A549 (cell line): ENCODE measurements around the gene ANKRD34A. TPM values are rescaled to one million over a fixed set of nuclear protein-coding genes. Genes with fewer than 3 reads are reported as not detected.

ENCODE experiments used
- ATAC-seq, 2 experiments: fragments of 200-7000 bp in 1 of 2; fragments of >200 bp in 1 of 2; cut with Nextera tagmentation in 1 of 2; cut with Tn5 transposase in 1 of 2; 3 replicates each; pipeline versions ENCODE4 v1.8.0 to v1.9.1; 2018 to 2020; ENCODE audit warnings: mild to moderate bottlenecking in 1 of 2, moderate library complexity in 1 of 2
- CTCF ChIA-PET: fragments of 300-600 bp; sonication (Branson Sonifier 250); formaldehyde crosslinking; extraction: SDS; loops from one replicate; lab custom pipeline; 2021; ENCODE audit warnings: antibody characterized with exemption, inconsistent platforms; lab: Yijun Ruan, JAX
- POLR2A ChIA-PET: fragments of 350-600 bp; formaldehyde crosslinking; extraction: SDS; loops from one replicate; lab custom pipeline; 2021; ENCODE audit warnings: antibody characterized with exemption, inconsistent platforms; lab: Yijun Ruan, JAX
- DNase-seq, 2 experiments: peaks; one replicate each; pipeline versions ENCODE4 v3.0.0 to v3.0.0-alpha.2; 2011 to 2016; ENCODE audit warnings: low read depth in 1 of 2, low spot score in 1 of 2
- FAIRE-seq: peaks from 2 replicates; lab custom pipeline; 2011; peaks lifted over from hg19 to GRCh38; lab: Jason Lieb, UNC
- H3K27ac ChIP-seq, 2 experiments: fragments of >200 bp; sonication (Bioruptor Twin); formaldehyde crosslinking; 3 replicates each; pipeline ENCODE4 v1.5.1; 2016 to 2017
- H3K4me1 ChIP-seq: fragments of >200 bp; sonication (Bioruptor Twin); formaldehyde crosslinking; 3 replicates; pipeline ENCODE4 v1.6.1; 2016
- H3K4me2 ChIP-seq: fragments of >200 bp; sonication (Bioruptor Twin); formaldehyde crosslinking; 3 replicates; pipeline ENCODE4 v1.6.1; 2016
- H3K4me3 ChIP-seq: fragments of >200 bp; sonication (Bioruptor Twin); formaldehyde crosslinking; 3 replicates; pipeline ENCODE4 v1.5.1; 2016
- H3K9me3 ChIP-seq: fragments of >200 bp; sonication (Bioruptor Twin); formaldehyde crosslinking; 3 replicates; pipeline ENCODE4 v1.6.1; 2016
- ATOH8 ChIP-seq: fragments of 250-450 bp; sonication (Bioruptor Pico); IDR thresholded peaks from 2 replicates; pipeline ENCODE4 v1.5.0; 2020; ENCODE audit warnings: low read depth, mild to moderate bottlenecking, moderate library complexity
- BCL3 ChIP-seq: fragments of >200 bp; sonication (Bioruptor Twin); formaldehyde crosslinking; IDR thresholded peaks from 3 replicates; pipeline ENCODE4 v1.6.1; 2016
- CBX2 ChIP-seq: fragments of 200-600 bp; sonication (generic); IDR thresholded peaks from 2 replicates; pipeline ENCODE4 v1.6.1; 2016; ENCODE audit warnings: low read depth, mild to moderate bottlenecking, borderline replicate concordance
- CHD2 ChIP-seq: fragments of 150-350 bp; IDR thresholded peaks from 2 replicates; pipeline ENCODE4 v1.6.1; 2014; ENCODE audit warnings: low read length; ENCODE audit not compliant: partially characterized antibody
- CTCF ChIP-seq: fragments of >200 bp; sonication (Bioruptor Twin); formaldehyde crosslinking; IDR thresholded peaks from 3 replicates; pipeline ENCODE4 v1.5.1; 2016
- ELK1 ChIP-seq: fragments of 150-350 bp; IDR thresholded peaks from 2 replicates; pipeline ENCODE4 v1.6.1; 2014; ENCODE audit warnings: low read depth, mild to moderate bottlenecking, low read length
- EP300 ChIP-seq, 2 experiments: fragments of >200 bp; sonication (Bioruptor Twin); formaldehyde crosslinking; IDR thresholded peaks; 2 replicates in 1 of 2; 3 replicates in 1 of 2; pipeline ENCODE4 v1.6.1; 2016 to 2017
- FOSL2 ChIP-seq, 2 experiments: fragments of 450-650 bp in 1 of 2; fragments of >200 bp in 1 of 2; sonication (Bioruptor Twin) in 1 of 2; formaldehyde crosslinking; IDR thresholded peaks; 2 replicates each; pipeline versions ENCODE4 v1.5.0 to v1.6.1; 2016 to 2020; ENCODE audit warnings: mild to moderate bottlenecking in 1 of 2, moderate library complexity in 1 of 2
- FOXS1 ChIP-seq: fragments of 250-450 bp; sonication (Bioruptor Pico); IDR thresholded peaks from 2 replicates; pipeline ENCODE4 v1.5.0; 2020; ENCODE audit warnings: mild to moderate bottlenecking, moderate library complexity
- GATA3 ChIP-seq: IDR thresholded peaks from 2 replicates; pipeline ENCODE4 v1.6.1; 2012; ENCODE audit warnings: borderline replicate concordance
- HOXA7 ChIP-seq: fragments of 250-450 bp; sonication (Bioruptor Pico); IDR thresholded peaks from 2 replicates; pipeline ENCODE4 v1.5.0; 2020; ENCODE audit warnings: mild to moderate bottlenecking, moderate library complexity
- HOXB5 ChIP-seq: fragments of 250-450 bp; sonication (Bioruptor Pico); IDR thresholded peaks from 2 replicates; pipeline ENCODE4 v1.5.0; 2020; ENCODE audit warnings: mild to moderate bottlenecking, moderate library complexity
- JUN ChIP-seq, 2 experiments: fragments of >200 bp; sonication (Bioruptor Twin); formaldehyde crosslinking; IDR thresholded peaks; 2 replicates in 1 of 2; 3 replicates in 1 of 2; pipeline ENCODE4 v1.6.1; 2016 to 2017
- KDM5A ChIP-seq: fragments of 200-600 bp; sonication (generic); IDR thresholded peaks from 2 replicates; pipeline ENCODE4 v1.6.1; 2016; ENCODE audit warnings: antibody characterized with exemption, mild to moderate bottlenecking
- MAX ChIP-seq: IDR thresholded peaks from 2 replicates; pipeline ENCODE4 v1.6.1; 2012
- NPAS2 ChIP-seq: fragments of 250-450 bp; sonication (Bioruptor Pico); IDR thresholded peaks from 2 replicates; pipeline ENCODE4 v1.8.0; 2022; ENCODE audit warnings: mild to moderate bottlenecking, moderate library complexity, borderline replicate concordance
- PHF8 ChIP-seq: fragments of 200-600 bp; sonication (generic); IDR thresholded peaks from 2 replicates; pipeline ENCODE4 v1.6.1; 2016; ENCODE audit warnings: low read depth, mild to moderate bottlenecking, antibody characterized with exemption, moderate library complexity, borderline replicate concordance
- POLR2A ChIP-seq: IDR thresholded peaks from 2 replicates; pipeline ENCODE4 v1.6.1; 2012; ENCODE audit warnings: mild to moderate bottlenecking, low read length
- POLR2AphosphoS2 ChIP-seq: conservative IDR thresholded peaks from 2 replicates; pipeline ENCODE4 v1.6.1; 2012; ENCODE audit warnings: low read length, improper control_type of control experiment, inconsistent platforms
- RFX5 ChIP-seq: fragments of 450-650 bp; IDR thresholded peaks from 2 replicates; pipeline ENCODE4 v1.7.1; 2014; ENCODE audit warnings: antibody characterized with exemption, mild to moderate bottlenecking, moderate library complexity
- SMC3 ChIP-seq: fragments of >200 bp; sonication (Bioruptor Twin); formaldehyde crosslinking; IDR thresholded peaks from 3 replicates; pipeline ENCODE4 v1.6.1; 2018; ENCODE audit warnings: inconsistent platforms
- ZNF302 ChIP-seq: fragments of 250-450 bp; sonication (Bioruptor Pico); IDR thresholded peaks from 2 replicates; pipeline ENCODE4 v1.9.0; 2021; ENCODE audit warnings: inconsistent platforms, mild to moderate bottlenecking, moderate library complexity
- WGBS: methylation state at CpG from one replicate; pipeline ENCODE4 v1.1.6; 2017; ENCODE audit errors: missing lambda C conversion rate; 5-methylcytosine and 5-hydroxymethylcytosine counted together
- polyA plus RNA-seq, 4 experiments: library from polyadenylated mRNA; depleted of rRNA in 3 of 4; stranded (reverse); fragments of >200 nt; fragmentation: RNase III in 1 of 4; extraction: RNeasy Plus Mini Kit Qiagen cat#74134 plus additional on column Dnase treatment in 1 of 4; gene quantifications; 2 replicates in 3 of 4; 3 replicates in 1 of 4; pipeline ENCODE4 v1.2.3, GENCODE V29; 2011 to 2017

The ANKRD34A gene
- polyA plus RNA-seq, 2 of the 4 experiments (the other 2 are of a cell fraction) = 0.30 to 0.39 TPM

- ChIA-PET POLR2A (interaction anchor here (0.7 to 2.5 kb wide), 8 partner anchors 8 to 119 kb away, joined by 4 to 23 read pairs (median 6); partner anchors contain the start of genes ANKRD34A, LIX1L, PIAS3 and POLR3GL), CTCF (interaction anchor here (1.0 to 2.0 kb wide), 6 partner anchors 8 to 88 kb away, joined by 3 to 17 read pairs (median 8); partner anchors contain the start of genes ITGA10, NUDT17 and RBM8A)
- H3K9me3 ChIP-seq = no peaks in the 10 kb centered on the region
- no peak for TF ChIP-seq ELK1
- peak; percentile 24 for TF ChIP-seq POLR2A
- no peak for TF ChIP-seq EP300 (IDR thresholded peaks at IDR 0.05)
- H3K4me3 ChIP-seq = peak overlapping the region; percentile 85
- DNase-seq = peak; percentile 47 to 53
- 14% methylated on average over 28 of the region's 33 CpGs for WGBS
- H3K4me2 ChIP-seq = peak overlapping the region; percentile 91
- H3K4me1 ChIP-seq = peaks cover 10% of the 10 kb centered on the region
- no peak for FAIRE-seq
- H3K27ac ChIP-seq = peak overlapping the region; percentile 85 to 92
- ATAC-seq = peak; percentile 92 to 93
Observed at GRCh38 chr1:145918992-145919939, 45.1 kb downstream of the ANKRD34A start.

GRCh38 chr1:145918144-145918991, 46.0 kb downstream of the ANKRD34A start, which contains the start of gene PEX11B:
PEX11B (minus strand) TSS chr1:145918717; CDS start chr1:145918688, 29 bp downstream.
- peak; percentile 89 to 95 for ATAC-seq
- WGBS = 1% methylated on average over 33 of the region's 51 CpGs
- no peak for FAIRE-seq
- CTCF ChIA-PET = interaction anchor here (1.0 to 2.0 kb wide), 7 partner anchors 8 to 89 kb away, joined by 3 to 17 read pairs (median 6); partner anchors contain the start of genes ITGA10, NUDT17 and RBM8A
- H3K4me3 ChIP-seq = peak within 1 kb of the TSS; percentile 85
- POLR2A ChIA-PET = interaction anchor here (0.7 to 2.5 kb wide), 8 partner anchors 9 to 120 kb away, joined by 4 to 23 read pairs (median 6); partner anchors contain the start of genes ANKRD34A, LIX1L, PIAS3 and POLR3GL
- DNase-seq = peak; percentile 87 to 89
- H3K4me2 ChIP-seq = peak within 1 kb of the TSS; percentile 91
- peaks cover 10% of the 10 kb centered on the region for H3K4me1 ChIP-seq
- no peaks in the 10 kb centered on the region for H3K9me3 ChIP-seq
- peak within 1 kb of the TSS; percentile 85 to 92 for H3K27ac ChIP-seq
- TF ChIP-seq CBX2 = no peak
- peak; percentile 62 for TF ChIP-seq MAX
- TF ChIP-seq HOXB5 (CRISPR knock-in tag) = no peak
- no peak for TF ChIP-seq ATOH8 (CRISPR knock-in tag)
- TF ChIP-seq BCL3 = no peak
- TF ChIP-seq GATA3 = peak; percentile 26; the same call in 1 of the 2 replicates
- peak; percentile 45 for TF ChIP-seq POLR2A
- TF ChIP-seq POLR2AphosphoS2 = no peak
- peak; percentile 34 for TF ChIP-seq PHF8
- TF ChIP-seq CHD2 = peak; percentile 82
- no peak for TF ChIP-seq FOSL2 (IDR thresholded peaks at IDR 0.05)
- TF ChIP-seq FOSL2 (CRISPR knock-in tag; IDR thresholded peaks at IDR 0.05) = no peak
- TF ChIP-seq NPAS2 (CRISPR knock-in tag) = no peak
- TF ChIP-seq SMC3 = 0 out of 3 replicates have a peak, but pooled peaks have one; percentile 5
- peak; percentile 35 to 64; a peak in 3 of 5 replicates for TF ChIP-seq JUN (IDR thresholded peaks at IDR 0.05)
- peak; percentile 81; the same call in 1 of the 2 replicates for TF ChIP-seq KDM5A
- no peak for TF ChIP-seq CTCF
- no peak for TF ChIP-seq FOXS1
- no peak for TF ChIP-seq ZNF302 (CRISPR knock-in tag)
- no peak for TF ChIP-seq RFX5
- TF ChIP-seq EP300 (IDR thresholded peaks at IDR 0.05) = no peak
- no peak for TF ChIP-seq HOXA7 (CRISPR knock-in tag)
